NCI-H510A treated with DMSO at 0.1 percent for 48 hours (cell line): ENCODE results near the gene ERN1.

Experiments used
- DNase-seq: peaks from one replicate; lab custom pipeline; 2025; lab: John Stamatoyannopoulos, UW

ERN1 gene

GRCh38 chr17:64110379-64111152, 19.4 kb downstream of the ERN1 start:
- no peak for DNase-seq

GRCh38 chr17:64109400-64109799, 20.5 kb downstream of the ERN1 start:
- DNase-seq = no peak

DNA sequence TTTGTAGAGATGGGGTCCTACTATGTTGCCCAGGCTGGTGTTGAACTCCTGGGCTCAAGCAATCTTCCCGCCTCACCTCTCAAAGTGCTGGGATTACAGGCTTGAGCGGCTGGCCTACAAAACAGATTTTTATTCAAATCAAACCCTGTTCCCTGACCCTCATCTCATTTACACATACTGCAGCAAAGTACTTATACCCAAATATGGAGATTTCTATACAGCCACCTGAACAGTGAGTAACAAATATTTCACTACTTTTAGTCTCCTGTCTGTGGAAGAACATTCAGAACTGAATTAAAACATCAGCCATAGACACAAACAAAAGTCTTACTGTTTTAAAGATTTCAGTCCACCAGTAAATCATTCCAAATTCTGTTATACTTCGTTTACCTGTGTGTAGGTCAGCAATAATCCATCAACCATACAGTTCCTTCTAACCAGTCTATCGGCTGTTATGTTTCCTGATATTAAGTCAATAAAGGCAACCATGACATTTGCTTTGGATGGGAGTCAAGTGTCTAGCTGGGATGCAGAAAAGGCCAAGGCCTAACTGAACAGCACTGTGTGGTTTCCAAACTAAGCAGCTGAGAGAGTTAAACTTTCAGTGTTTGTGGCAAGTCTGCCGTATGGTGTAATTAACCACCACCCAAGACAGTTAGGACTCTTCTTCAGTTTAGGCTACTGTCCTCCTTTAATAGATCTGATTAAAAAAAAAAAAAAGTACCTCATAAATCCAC, 22.3 kb downstream of the ERN1 start:
- DNase-seq = peak; percentile 90

DNA sequence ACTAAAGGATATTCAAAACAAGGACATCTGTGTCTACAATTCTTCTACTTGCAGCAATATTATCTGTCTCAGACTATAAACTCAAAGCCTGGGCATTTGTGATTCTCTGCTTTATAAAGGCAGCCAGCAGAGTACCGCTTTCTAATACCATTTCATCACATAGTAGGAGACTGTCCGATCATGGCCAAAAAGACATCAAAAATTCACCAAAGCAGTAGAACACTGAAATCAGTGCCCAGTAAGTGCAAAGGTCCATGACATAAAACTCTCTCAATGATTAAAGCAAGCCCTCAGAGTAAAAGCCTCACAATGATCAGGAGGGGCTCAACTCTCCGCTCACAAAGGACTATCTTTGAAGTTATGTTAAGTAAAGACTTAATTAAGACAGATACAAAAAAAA, 23.0 kb downstream of the ERN1 start:
- peak; percentile 77 for DNase-seq

- no peak for DNase-seq
Measured at GRCh38 chr17:64103391-64104364, 26.3 kb downstream of the ERN1 start.

GRCh38 chr17:64102627-64103390, 27.1 kb downstream of the ERN1 start:
- DNase-seq = no peak

GRCh38 chr17:64099543-64099942, 30.4 kb downstream of the ERN1 start:
- no peak for DNase-seq

GRCh38 chr17:64097196-64097936, 32.6 kb downstream of the ERN1 start:
- no peak for DNase-seq

- peak; percentile 43 for DNase-seq
Measured at GRCh38 chr17:64096037-64096436, 33.9 kb downstream of the ERN1 start.

DNA sequence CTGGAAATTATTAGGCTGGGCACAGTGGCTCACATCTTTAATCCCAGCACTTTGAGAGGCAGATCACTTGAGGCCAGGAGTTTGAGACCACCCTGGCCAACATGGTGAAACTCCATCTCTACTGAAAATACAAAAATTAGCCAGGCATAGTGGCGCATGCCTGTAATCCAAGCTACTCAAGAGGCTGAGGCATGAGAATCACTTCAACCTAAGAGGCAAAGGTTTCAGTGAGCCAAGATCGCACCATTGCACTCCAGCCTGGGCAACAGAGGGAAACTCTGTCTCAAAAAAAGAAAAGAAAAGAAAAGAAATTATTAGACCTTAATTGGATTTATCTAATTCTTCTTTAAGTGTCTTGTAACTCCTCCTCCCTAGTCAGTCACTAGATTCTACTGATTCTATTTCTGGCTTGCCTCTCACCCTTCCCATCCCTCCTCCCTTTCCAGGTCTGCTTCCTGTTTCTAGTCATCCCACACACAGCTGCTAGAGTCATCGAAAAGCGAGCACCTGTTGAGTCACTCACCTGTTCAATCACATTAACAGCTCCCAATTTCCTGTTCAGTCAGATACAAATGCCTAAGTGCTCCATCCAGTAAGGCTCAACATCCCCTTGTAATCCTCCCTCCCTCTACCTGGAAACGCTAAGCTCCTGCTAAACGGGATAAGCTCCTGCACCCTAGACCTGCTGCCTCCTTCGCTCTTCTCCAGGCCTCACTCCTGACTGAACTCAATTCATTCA, 34.6 kb downstream of the ERN1 start:
- DNase-seq = peak; percentile 99

DNA sequence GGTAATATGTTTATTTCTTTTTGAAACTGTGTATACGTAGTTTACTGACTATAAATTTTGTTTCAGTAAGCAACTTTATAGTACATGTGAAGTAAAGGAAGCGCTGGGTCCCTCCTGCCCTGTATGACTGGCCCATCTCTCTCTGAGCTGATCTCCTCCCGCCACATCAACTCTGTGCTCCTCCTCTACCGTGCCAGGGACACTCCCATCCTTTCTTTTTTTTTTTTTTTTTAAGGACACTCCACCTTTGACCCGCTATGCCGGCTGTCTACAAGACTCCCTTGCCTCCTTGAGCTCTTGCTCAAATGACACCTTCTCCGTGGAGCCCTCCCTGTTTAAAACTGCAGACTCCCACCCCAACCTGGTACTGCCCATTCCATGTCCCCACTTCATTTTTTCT, 35.5 kb downstream of the ERN1 start:
- no peak for DNase-seq

- peak; percentile 66 for DNase-seq
Measured at GRCh38 chr17:64092952-64093451, 36.9 kb downstream of the ERN1 start.

GRCh38 chr17:64092113-64092512, 37.8 kb downstream of the ERN1 start:
- DNase-seq = no peak

DNA sequence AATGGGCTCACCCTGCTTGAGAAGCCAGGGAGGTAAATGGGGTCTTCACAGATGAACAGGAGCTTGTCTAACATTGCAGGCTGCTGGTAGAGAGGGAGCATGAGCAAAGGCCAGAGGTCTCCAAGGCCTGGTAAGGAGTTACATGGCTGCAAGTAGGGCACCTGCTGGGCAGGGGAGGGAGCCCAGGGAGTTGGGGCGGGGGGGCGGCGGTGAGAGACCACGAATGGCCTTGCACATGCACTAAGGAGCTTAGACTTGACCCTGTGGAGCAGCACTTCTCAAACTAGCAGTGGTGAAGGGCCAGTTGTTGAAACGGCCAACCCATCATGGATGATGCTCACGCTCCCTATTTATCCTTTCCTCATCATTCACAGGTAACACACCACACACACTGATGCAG, 38.4 kb downstream of the ERN1 start:
- no peak for DNase-seq

- DNase-seq = no peak
Measured at GRCh38 chr17:64091116-64091515, 38.8 kb downstream of the ERN1 start.

- no peak for DNase-seq
Measured at GRCh38 chr17:64090144-64090543, 39.8 kb downstream of the ERN1 start.

- no peak for DNase-seq
Measured at GRCh38 chr17:64087252-64088005, 42.5 kb downstream of the ERN1 start.

DNA sequence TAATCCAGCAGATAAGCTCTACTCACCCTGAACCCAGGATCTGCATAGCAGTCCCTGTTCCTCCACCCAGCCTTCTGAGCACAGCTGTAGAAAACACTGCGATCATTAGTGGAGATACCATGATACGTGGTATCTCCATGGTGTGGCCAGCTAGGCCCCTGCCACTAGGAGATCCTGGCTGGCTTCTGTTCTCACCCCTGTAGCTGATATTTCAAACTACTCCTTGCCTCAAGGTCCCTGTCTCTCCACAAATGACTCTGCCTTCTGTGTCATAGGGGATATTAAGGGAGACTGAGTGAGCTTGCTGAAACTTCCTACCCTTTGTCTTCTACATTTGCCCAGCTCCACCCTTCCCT, 44.3 kb downstream of the ERN1 start:
- no peak for DNase-seq

- DNase-seq = peak; percentile 66
Measured at GRCh38 chr17:64084940-64085649, 44.8 kb downstream of the ERN1 start.
